Esophagus mucosa (tissue), 1 donor: ENCODE data around the gene SORCS2. TPM values are rescaled to one million over a fixed set of nuclear protein-coding genes. Genes with fewer than 3 reads are reported as not detected.

Experiments used
- ATAC-seq: fragments of 200-7000 bp; cut with Tn5 transposase; one replicate; pipeline ENCODE4 v1.9.1; 2020
- total RNA-seq: library from RNA; stranded (reverse); gene quantifications from one replicate; pipeline ENCODE4 v1.2.4, GENCODE V29; 2023
- donor health status: DM: yes; HTN: yes; CAD: no.

Gene SORCS2
- total RNA-seq, 1 donor from 2014 or later, result 5.0 TPM

- ATAC-seq, result peak; percentile 37
These were observed 527.2 kb downstream of the SORCS2 start for GRCh38 chr4:7719354-7720174.

- ATAC-seq, result no peak
These were observed 529.7 kb downstream of the SORCS2 start for GRCh38 chr4:7721984-7722551.

DNA sequence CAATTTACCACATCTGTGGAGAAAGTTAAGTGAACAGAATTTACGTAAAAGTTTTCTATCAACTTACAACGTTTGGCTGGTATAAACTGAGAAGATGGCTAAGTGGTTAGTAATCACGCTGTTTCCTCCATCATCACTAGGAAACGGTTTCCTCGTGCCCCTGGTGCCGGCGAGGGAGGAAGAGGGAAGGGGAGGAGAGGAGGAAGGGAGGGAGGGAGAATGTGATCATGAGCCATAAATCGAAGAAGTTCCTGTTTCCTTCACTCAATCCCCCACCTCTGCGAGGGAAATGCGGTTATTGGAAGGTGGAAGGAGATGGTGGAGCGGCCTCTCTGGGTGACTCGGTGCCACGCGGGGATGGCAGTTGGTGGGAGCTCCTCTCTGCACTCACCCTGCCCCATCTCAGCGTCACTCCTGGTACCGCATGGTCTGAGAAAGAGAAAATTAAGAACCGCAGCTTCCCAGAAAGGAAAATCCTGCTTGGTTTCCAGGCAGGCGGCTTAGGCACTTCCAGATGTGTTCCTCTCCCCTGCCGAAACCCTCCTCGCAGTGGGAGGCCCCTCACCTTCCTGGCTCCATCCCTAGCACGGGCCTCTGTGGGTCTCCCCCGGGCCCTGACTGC lies 530.5 kb downstream of the SORCS2 start:
- no peak for ATAC-seq

DNA sequence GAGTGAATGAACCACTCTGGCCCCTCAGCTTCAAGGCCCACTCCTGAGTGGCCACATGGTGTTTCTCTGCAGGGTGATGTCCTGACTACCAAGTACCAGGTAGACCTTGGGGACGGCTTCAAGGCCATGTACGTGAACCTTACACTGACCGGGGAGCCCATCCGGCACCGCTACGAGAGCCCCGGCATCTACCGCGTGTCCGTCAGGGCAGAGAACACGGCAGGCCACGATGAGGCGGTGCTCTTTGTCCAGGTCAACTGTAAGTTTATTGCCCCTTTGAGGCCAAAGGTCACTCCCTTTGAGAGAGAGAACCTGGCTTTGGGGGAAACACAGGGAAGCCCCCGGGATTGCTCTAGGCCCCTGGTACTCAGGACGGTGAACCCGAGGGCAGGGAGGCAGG lies 531.3 kb downstream of the SORCS2 start:
- no peak for ATAC-seq

- no peak for ATAC-seq
These were observed 533.6 kb downstream of the SORCS2 start for GRCh38 chr4:7725951-7726350.

- no peak for ATAC-seq
These were observed 534.5 kb downstream of the SORCS2 start for GRCh38 chr4:7726665-7727413.

DNA sequence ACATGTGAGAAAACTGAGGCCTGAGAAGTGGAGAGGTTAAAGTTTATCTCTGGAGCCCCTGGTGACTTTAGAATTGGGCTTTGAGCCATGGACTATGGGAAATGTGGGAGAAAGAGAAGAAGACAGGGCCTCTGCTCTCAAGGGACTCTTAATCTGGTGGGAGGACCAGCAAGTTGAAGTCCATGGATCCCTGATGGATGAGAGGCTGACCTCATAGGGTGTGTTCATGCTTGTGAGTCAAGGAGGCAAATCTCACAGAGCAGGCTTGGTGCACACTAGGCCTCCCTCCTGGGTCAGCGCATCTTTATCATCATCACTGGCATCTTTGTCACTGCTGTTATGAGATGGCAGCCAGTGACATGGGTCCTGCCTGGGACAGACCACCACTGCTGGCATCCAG lies 535.4 kb downstream of the SORCS2 start:
- ATAC-seq, result peak; percentile 46

GRCh38 chr4:7731437-7731836 lies 539.1 kb downstream of the SORCS2 start:
- ATAC-seq, result no peak

- ATAC-seq, result no peak
These were observed 539.9 kb downstream of the SORCS2 start for GRCh38 chr4:7732263-7732662.

DNA sequence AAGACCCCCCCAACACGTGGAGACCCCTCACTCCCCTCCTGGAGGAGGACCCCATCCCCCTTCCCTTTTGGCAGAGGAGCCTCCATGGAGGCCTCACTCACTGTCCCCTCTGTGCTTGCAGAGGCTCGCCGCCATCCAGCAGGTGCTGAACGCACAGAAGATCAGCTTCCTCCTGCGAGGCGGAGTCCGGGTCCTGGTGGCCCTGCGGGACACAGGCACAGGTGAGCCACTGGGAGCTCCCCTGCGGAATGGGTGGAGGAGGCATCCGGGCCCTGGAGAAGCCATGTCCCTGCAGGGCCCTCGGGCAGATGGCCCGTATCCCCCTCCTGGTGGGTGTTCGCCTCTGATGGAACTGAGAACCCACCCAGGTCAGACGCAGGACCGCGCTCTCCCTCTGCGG lies 540.9 kb downstream of the SORCS2 start:
- ATAC-seq, result no peak

- no peak for ATAC-seq
These were observed 541.7 kb downstream of the SORCS2 start for GRCh38 chr4:7733801-7734650.

DNA sequence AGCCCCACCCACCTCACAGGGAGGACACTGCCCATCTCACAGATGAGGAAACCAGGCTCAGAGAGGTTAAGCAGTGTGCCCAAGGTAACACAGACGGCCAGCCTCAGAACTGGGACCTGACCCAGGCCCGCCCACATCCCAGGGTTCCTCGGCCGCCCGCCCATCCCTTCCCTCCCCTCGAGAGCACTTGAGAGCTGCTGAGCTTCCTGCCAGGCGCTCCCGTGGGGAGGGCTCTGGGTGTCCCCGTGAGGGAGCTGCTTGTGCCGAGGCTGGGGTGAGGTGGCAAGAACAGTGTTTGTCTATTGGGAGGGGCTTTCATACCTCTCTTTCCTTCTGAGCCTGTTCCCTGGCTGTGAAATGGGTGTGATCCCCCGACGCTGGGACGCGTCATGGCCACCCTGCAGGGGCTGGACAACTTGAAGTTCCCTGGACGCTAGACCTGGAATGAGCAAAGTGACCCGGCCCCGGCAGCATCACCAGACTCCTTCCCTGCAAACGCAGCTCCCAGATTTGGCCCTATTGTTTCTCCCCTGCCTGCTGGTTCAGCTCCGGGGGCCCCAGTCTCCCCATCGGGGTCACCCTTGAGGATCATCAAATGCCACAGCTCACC lies 542.4 kb downstream of the SORCS2 start:
- no peak for ATAC-seq

DNA sequence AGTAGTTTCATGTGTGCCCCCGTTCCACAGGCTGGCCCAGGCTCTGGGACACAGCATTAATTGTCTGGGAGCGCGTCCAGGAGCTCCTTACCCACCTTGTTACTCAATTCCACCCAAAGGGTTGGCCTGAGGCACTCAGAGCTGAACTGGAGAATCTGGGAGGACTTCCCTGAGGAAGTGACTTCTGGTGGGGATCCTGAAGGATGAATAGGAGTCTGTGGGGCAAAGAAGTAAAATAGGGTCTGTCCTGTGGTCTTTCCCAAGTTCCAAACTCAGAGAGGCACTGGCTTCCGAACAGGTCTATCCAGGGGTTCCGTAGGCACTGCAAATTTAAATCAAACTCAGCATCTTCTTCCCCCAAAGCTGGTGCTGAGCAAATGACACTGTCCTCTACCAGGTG lies 543.1 kb downstream of the SORCS2 start:
- ATAC-seq, result no peak

DNA sequence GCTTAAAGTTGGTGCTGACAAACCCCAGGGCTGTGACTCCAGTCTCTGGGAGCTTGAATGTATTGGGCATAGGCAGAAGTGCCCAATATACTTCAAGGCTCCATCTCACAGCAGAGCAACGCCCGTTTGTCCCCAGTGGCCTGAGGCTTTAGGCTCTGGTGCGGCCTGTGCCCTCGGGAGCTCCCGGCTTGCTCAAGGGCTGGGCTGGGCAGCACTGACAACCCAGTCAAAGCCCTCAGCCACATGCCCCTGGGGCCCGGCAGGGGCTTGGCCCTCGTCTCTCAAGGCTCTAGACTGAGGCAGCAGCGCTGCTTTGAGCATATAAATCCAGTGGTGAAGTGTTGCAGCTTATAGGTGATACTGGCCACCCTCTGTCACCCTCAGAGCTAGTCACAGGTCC lies 543.6 kb downstream of the SORCS2 start:
- no peak for ATAC-seq

GRCh38 chr4:7736436-7737267 lies 544.3 kb downstream of the SORCS2 start:
- ATAC-seq, result no peak

DNA sequence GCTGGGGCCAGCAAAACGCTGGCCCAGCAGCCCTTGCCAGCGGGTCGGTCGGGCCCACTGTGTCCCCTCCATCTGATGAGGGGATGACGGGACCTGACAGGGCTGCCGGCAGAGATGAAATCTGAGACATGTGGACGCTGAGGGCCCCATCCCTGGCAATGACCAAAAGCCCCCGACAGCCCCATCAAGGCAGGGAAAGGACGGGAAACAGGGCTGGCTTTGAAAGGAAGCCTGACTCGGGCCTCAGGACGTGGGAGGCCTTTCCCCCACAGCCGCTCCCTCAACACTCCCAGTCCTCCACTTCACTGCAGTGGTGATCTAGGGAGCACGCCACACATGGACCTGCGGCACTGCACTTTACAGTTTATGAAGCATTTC lies 544.9 kb downstream of the SORCS2 start:
- ATAC-seq, result no peak

GRCh38 chr4:7737752-7738457 lies 545.6 kb downstream of the SORCS2 start:
- ATAC-seq, result no peak

GRCh38 chr4:7738458-7739076 lies 546.2 kb downstream of the SORCS2 start:
- ATAC-seq, result no peak

GRCh38 chr4:7739077-7739917 lies 547.0 kb downstream of the SORCS2 start:
- no peak for ATAC-seq
